IMR-90 (cell line): ENCODE data around the gene CDC25B. TPM values are rescaled to one million over a fixed set of nuclear protein-coding genes. Genes with fewer than 3 reads are reported as not detected.

Source experiments
- ATAC-seq: fragments of 200-7000 bp; cut with Tn5 transposase; 2 replicates; pipeline ENCODE4 v1.9.1; 2020; ENCODE audit warnings: low read depth, mild to moderate bottlenecking, moderate library complexity
- BruUV-seq: library from RNA; stranded (reverse); fragments of 400-500 nt; replicated peaks from 2 replicates; lab custom pipeline; 2021; lab: Mats Ljungman, UMichigan
- CTCF ChIA-PET: fragments of 300-600 bp; formaldehyde crosslinking; extraction: SDS; loops from one replicate; lab custom pipeline; 2021; ENCODE audit warnings: antibody characterized with exemption; lab: Yijun Ruan, JAX
- POLR2A ChIA-PET: fragments of 300-600 bp; sonication (Branson Sonifier 250); formaldehyde crosslinking; loops from one replicate; lab custom pipeline; 2022; ENCODE audit warnings: antibody characterized with exemption; ENCODE audit not compliant: unreplicated experiment; lab: Charles Lee
- DNase-seq: peaks from one replicate; pipeline ENCODE4 v3.0.0; 2013
- H2AFZ ChIP-seq: replicated peaks from 2 replicates; pipeline ENCODE3; 2013; ENCODE audit warnings: low read length, mild to moderate bottlenecking; ENCODE audit not compliant: poor library complexity
- H2AK5ac ChIP-seq: 2 replicates; pipeline ENCODE4 v1.6.1; 2013; ENCODE audit warnings: low read depth, low read length, inconsistent platforms
- H2AK9ac ChIP-seq: replicated peaks from 2 replicates; pipeline ENCODE3; 2013; ENCODE audit warnings: mild to moderate bottlenecking, low read depth, low read length, moderate library complexity; ENCODE audit not compliant: poor library complexity
- H2BK120ac ChIP-seq: 2 replicates; pipeline ENCODE4 v1.6.1; 2013; ENCODE audit warnings: low read depth, low read length, inconsistent platforms
- H2BK15ac ChIP-seq: 3 replicates; pipeline ENCODE4 v1.6.1; 2013; ENCODE audit warnings: low read depth, low read length, inconsistent platforms
- H2BK20ac ChIP-seq: 2 replicates; pipeline ENCODE4 v1.6.1; 2013; ENCODE audit warnings: low read depth, mild to moderate bottlenecking, inconsistent platforms, low read length, moderate library complexity
- H2BK5ac ChIP-seq: 2 replicates; pipeline ENCODE4 v1.6.1; 2013; ENCODE audit warnings: mild to moderate bottlenecking, low read depth, low read length, inconsistent platforms; ENCODE audit not compliant: poor library complexity, severe bottlenecking
- H3K14ac ChIP-seq: replicated peaks from 2 replicates; pipeline ENCODE4 v1.6.1; 2013; ENCODE audit warnings: low read depth, low read length, inconsistent platforms
- H3K18ac ChIP-seq: 2 replicates; pipeline ENCODE4 v1.6.1; 2013; ENCODE audit warnings: low read depth, low read length, control low read depth
- H3K23ac ChIP-seq: 2 replicates; pipeline ENCODE4 v1.6.1; 2013; ENCODE audit warnings: low read depth, low read length, inconsistent platforms
- H3K27ac ChIP-seq: 2 replicates; pipeline ENCODE4 v1.5.1; 2013; ENCODE audit warnings: mild to moderate bottlenecking, control low read depth, low read length; ENCODE audit not compliant: insufficient read depth
- H3K27me3 ChIP-seq: 2 replicates; pipeline ENCODE4 v1.6.1; 2013; ENCODE audit warnings: low read length; ENCODE audit not compliant: control insufficient read depth, insufficient read depth
- H3K36me3 ChIP-seq: 2 replicates; pipeline ENCODE4 v1.6.1; 2013; ENCODE audit warnings: low read length, mixed read lengths; ENCODE audit not compliant: control insufficient read depth, insufficient read depth
- H3K4ac ChIP-seq: 2 replicates; pipeline ENCODE4 v1.6.1; 2013; ENCODE audit warnings: low read depth, low read length, inconsistent platforms
- H3K4me1 ChIP-seq: 2 replicates; pipeline ENCODE4 v1.6.1; 2013; ENCODE audit warnings: low read length, mixed read lengths; ENCODE audit not compliant: control insufficient read depth, insufficient read depth
- H3K4me2 ChIP-seq: 2 replicates; pipeline ENCODE4 v1.6.1; 2013; ENCODE audit warnings: low read depth, mild to moderate bottlenecking, control low read depth, low read length, moderate library complexity
- H3K4me3 ChIP-seq: 2 replicates; pipeline ENCODE4 v1.5.1; 2013; ENCODE audit warnings: low read depth, mild to moderate bottlenecking, control low read depth, low read length, moderate library complexity; ENCODE audit not compliant: insufficient read depth
- H3K56ac ChIP-seq: 2 replicates; pipeline ENCODE4 v1.6.1; 2013; ENCODE audit warnings: low read length, inconsistent platforms; ENCODE audit not compliant: insufficient read depth; ENCODE audit errors: extremely low read depth
- H3K79me1 ChIP-seq, 2 experiments: 2 replicates each; pipeline ENCODE4 v1.6.1; 2013; ENCODE audit warnings: low read length in 2 of 2, inconsistent platforms in 1 of 2, low read depth in 1 of 2
- H3K9ac ChIP-seq: 2 replicates; pipeline ENCODE4 v1.6.1; 2013; ENCODE audit warnings: low read depth, low read length, control low read depth
- H3K9me1 ChIP-seq: 2 replicates; pipeline ENCODE4 v1.6.1; 2013; ENCODE audit warnings: low read length, inconsistent platforms; ENCODE audit not compliant: insufficient read depth
- H3K9me3 ChIP-seq: 2 replicates; pipeline ENCODE4 v1.6.1; 2013; ENCODE audit warnings: low read length; ENCODE audit not compliant: control insufficient read depth, insufficient read depth
- H4K20me1 ChIP-seq: 2 replicates; pipeline ENCODE4 v1.6.1; 2013; ENCODE audit warnings: low read length, inconsistent platforms; ENCODE audit not compliant: insufficient read depth
- H4K5ac ChIP-seq: 2 replicates; pipeline ENCODE4 v1.6.1; 2013; ENCODE audit warnings: mild to moderate bottlenecking, low read depth, low read length, control low read depth
- H4K8ac ChIP-seq, 2 experiments: 2 replicates each; pipeline ENCODE4 v1.6.1; 2013; ENCODE audit warnings: low read depth in 2 of 2, low read length in 2 of 2, control low read depth in 1 of 2, inconsistent platforms in 1 of 2
- H4K91ac ChIP-seq: 2 replicates; pipeline ENCODE4 v1.6.1; 2013; ENCODE audit warnings: low read depth, low read length, inconsistent platforms; ENCODE audit not compliant: insufficient read depth
- BHLHE40 ChIP-seq: fragments of 150-350 bp; IDR thresholded peaks from 2 replicates; pipeline ENCODE4 v1.6.1; 2016; ENCODE audit warnings: mild to moderate bottlenecking, low read depth, low read length
- CEBPB ChIP-seq: IDR thresholded peaks from 2 replicates; pipeline ENCODE4 v1.6.1; 2012; ENCODE audit warnings: low read depth, low read length, improper control_type of control experiment
- CHD1 ChIP-seq: IDR thresholded peaks from 2 replicates; pipeline ENCODE4 v1.6.1; 2012; ENCODE audit warnings: low read depth, low read length, improper control_type of control experiment
- ELK1 ChIP-seq: fragments of 150-350 bp; IDR thresholded peaks from 2 replicates; pipeline ENCODE4 v1.6.1; 2016; ENCODE audit warnings: low read depth, mild to moderate bottlenecking, low read length, moderate library complexity, borderline replicate concordance
- FOS ChIP-seq: fragments of 150-350 bp; IDR thresholded peaks from 2 replicates; pipeline ENCODE4 v1.6.1; 2016; ENCODE audit warnings: low read depth, low read length
- MAFK ChIP-seq: IDR thresholded peaks from 2 replicates; pipeline ENCODE4 v1.6.1; 2012; ENCODE audit warnings: low read depth, low read length, improper control_type of control experiment
- MAZ ChIP-seq: IDR thresholded peaks from 2 replicates; pipeline ENCODE4 v1.6.1; 2012; ENCODE audit warnings: low read depth, mild to moderate bottlenecking, low read length, improper control_type of control experiment, moderate library complexity, borderline replicate concordance
- MXI1 ChIP-seq: IDR thresholded peaks from 2 replicates; pipeline ENCODE4 v1.6.1; 2012; ENCODE audit warnings: low read depth, mild to moderate bottlenecking, low read length, moderate library complexity, borderline replicate concordance
- NFE2L2 ChIP-seq: fragments of 150-350 bp; IDR thresholded peaks from 2 replicates; pipeline ENCODE4 v1.6.1; 2016; ENCODE audit warnings: low read depth, mild to moderate bottlenecking, low read length
- POLR2A ChIP-seq: IDR thresholded peaks from 2 replicates; pipeline ENCODE4 v1.6.1; 2012; ENCODE audit warnings: mild to moderate bottlenecking, low read depth, low read length
- RAD21 ChIP-seq: IDR thresholded peaks from 2 replicates; pipeline ENCODE4 v1.6.1; 2012; ENCODE audit warnings: low read length, improper control_type of control experiment
- RFX5 ChIP-seq: IDR thresholded peaks from 2 replicates; pipeline ENCODE4 v1.8.0; 2012; ENCODE audit warnings: low read depth, mild to moderate bottlenecking, low read length, moderate library complexity
- SMC3 ChIP-seq: fragments of 150-350 bp; IDR thresholded peaks from 2 replicates; pipeline ENCODE4 v1.6.1; 2016; ENCODE audit warnings: low read depth, mild to moderate bottlenecking, antibody characterized with exemption, low read length, moderate library complexity
- WGBS, 2 experiments: methylation state at CpG; one replicate each; pipeline versions ENCODE4 v1.1.5 to v1.1.7; 2013; ENCODE audit warnings: missing lambda C conversion rate in 2 of 2; ENCODE audit not compliant: insufficient read length in 1 of 2; ENCODE audit errors: extremely low coverage in 2 of 2; 5-methylcytosine and 5-hydroxymethylcytosine counted together
- dilution Hi-C: fragments of 300-500 bp; cut with HindIII; formaldehyde crosslinking; loops from one replicate; pipeline ENCODE4 v1.14.3; 2018; ENCODE audit warnings: low sequenced_read_pairs; ENCODE audit not compliant: unreplicated experiment
- in situ Hi-C: fragments of 300-500 bp; cut with MboI; formaldehyde crosslinking; loops from 3 replicates; pipeline ENCODE4 v1.14.3; 2019; ENCODE audit warnings: low sequenced_read_pairs, inconsistent platforms, mixed read lengths
- intact Hi-C: fragments of 100-400 bp; cut with micrococcal nuclease; formaldehyde crosslinking; loops from 2 replicates; pipeline ENCODE4 v1.10.0; 2022
- polyA plus RNA-seq, 3 experiments: library from polyadenylated mRNA; depleted of rRNA; stranded (reverse); fragments of >200 nt; gene quantifications; 2 replicates each; pipeline ENCODE4 v1.2.3, GENCODE V29; 2012; ENCODE audit warnings: low replicate concordance in 1 of 3
- total RNA-seq: library from RNA; depleted of rRNA; stranded (reverse); fragments of >200 nt; gene quantifications from 2 replicates; pipeline ENCODE4 v1.2.3, GENCODE V29; 2012
- TF ChIP-seq, protein P1 (sequence below): conservative IDR thresholded peaks from 2 replicates; pipeline ENCODE4 v1.5.1; 2012; ENCODE audit warnings: mild to moderate bottlenecking, low read depth, low read length, improper control_type of control experiment

CDC25B gene
- total and polyA plus RNA-seq, 2 of the 4 experiments (the other 2 are of a cell fraction), result 14.5 to 50.5 TPM

GRCh38 chr20:3839328-3839727 is 43.2 kb downstream of the CDC25B start:
- Histone ChIP-seq H3K9me1 (peaks cover 10% of the 10 kb centered on the region), H2AK9ac (no peak overlapping the region), H2AK5ac (no peak overlapping the region), H3K36me3 (peaks cover 3% of the 10 kb centered on the region), H3K23ac (no peak overlapping the region), H3K27ac (no peak overlapping the region), H3K18ac (no peak overlapping the region), H2AFZ (no peak overlapping the region), H3K14ac (no peak overlapping the region), H3K56ac (no peak overlapping the region), H4K20me1 (no peaks in the 10 kb centered on the region), H2BK120ac (no peak overlapping the region), H3K9ac (no peak overlapping the region), H2BK20ac (no peak overlapping the region), H4K91ac (no peak overlapping the region), H3K27me3 (no peaks in the 10 kb centered on the region), H3K4me1 (peaks cover 3% of the 10 kb centered on the region), H2BK15ac (no peak overlapping the region), H2BK5ac (no peak overlapping the region), H4K8ac (no peak overlapping the region), H4K5ac (no peak overlapping the region), H3K4me3 (no peak overlapping the region), H3K79me1 (0 out of 4 replicates have a peak, but pooled peaks cover 0 to 3% of the 10 kb centered on the region in 2 experiments), H3K4me2 (no peak overlapping the region), H3K4ac (no peak overlapping the region), H3K9me3 (no peaks in the 10 kb centered on the region)
- ChIA-PET POLR2A (interaction anchor here (0.6 kb wide), 1 partner anchor 41 kb away, joined by 12 read pairs; no protein-coding TSS in a partner anchor), CTCF (no interaction called here)
- intact Hi-C loops, result no loop called here
- DNase-seq, result no peak
- in situ Hi-C loops, result no loop called here
- no TSS peak for BruUV-seq
- WGBS, 2 experiments, result no CpG with 5 or more reads among the region's 3 CpGs
- no peak for ATAC-seq
- no peak for TF ChIP-seq RFX5
- no peak for TF ChIP-seq CHD1
- TF ChIP-seq POLR2A, result no peak
- no peak for TF ChIP-seq RAD21
- no peak for TF ChIP-seq MXI1
- TF ChIP-seq, protein P1, sequence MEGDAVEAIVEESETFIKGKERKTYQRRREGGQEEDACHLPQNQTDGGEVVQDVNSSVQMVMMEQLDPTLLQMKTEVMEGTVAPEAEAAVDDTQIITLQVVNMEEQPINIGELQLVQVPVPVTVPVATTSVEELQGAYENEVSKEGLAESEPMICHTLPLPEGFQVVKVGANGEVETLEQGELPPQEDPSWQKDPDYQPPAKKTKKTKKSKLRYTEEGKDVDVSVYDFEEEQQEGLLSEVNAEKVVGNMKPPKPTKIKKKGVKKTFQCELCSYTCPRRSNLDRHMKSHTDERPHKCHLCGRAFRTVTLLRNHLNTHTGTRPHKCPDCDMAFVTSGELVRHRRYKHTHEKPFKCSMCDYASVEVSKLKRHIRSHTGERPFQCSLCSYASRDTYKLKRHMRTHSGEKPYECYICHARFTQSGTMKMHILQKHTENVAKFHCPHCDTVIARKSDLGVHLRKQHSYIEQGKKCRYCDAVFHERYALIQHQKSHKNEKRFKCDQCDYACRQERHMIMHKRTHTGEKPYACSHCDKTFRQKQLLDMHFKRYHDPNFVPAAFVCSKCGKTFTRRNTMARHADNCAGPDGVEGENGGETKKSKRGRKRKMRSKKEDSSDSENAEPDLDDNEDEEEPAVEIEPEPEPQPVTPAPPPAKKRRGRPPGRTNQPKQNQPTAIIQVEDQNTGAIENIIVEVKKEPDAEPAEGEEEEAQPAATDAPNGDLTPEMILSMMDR, result no peak
- no peak for TF ChIP-seq MAFK
- TF ChIP-seq FOS, result no peak
- TF ChIP-seq NFE2L2, result no peak
- TF ChIP-seq SMC3, result no peak
- no peak for TF ChIP-seq BHLHE40
- TF ChIP-seq CEBPB, result no peak
- TF ChIP-seq ELK1, result no peak
- TF ChIP-seq MAZ, result no peak
- dilution Hi-C loops, result no loop called here
